Measurements from ENCODE around the gene PAPPA2.

Gene PAPPA2

DNA sequence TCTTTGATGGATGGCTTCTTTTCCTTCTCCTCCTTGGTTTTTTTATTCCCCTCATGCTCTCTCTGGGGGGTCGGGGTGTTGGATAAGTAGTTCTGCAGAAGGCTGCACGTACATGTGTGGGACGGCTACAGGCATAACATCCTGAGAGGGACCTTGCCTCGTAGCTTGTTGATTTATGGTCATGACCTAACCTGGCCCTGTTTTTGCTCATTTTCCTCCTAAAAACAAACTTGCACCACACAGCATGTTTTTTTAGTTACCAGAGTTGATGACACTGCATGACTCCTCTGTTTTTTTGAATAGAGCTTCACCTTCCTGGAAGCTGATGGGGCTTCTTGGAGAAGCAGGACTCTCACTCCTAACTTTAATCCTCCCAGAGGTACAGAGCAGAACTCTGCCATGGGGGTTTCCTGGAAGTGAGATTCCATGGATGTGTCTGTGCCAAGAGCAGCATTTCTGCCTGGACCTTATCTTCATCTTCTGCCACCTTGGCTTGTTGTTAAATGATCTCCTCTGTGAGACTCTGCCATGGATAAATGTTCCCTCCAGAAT is 114.7 kb downstream of the PAPPA2 start:
- no peak for DNase-seq (ENCODE audit: extremely low read depth, insufficient read length)
- no peaks in the 10 kb centered on the region for H3K27me3 ChIP-seq (replicated peaks; ENCODE audit: control insufficient read depth, insufficient read depth, low read length)

DNA sequence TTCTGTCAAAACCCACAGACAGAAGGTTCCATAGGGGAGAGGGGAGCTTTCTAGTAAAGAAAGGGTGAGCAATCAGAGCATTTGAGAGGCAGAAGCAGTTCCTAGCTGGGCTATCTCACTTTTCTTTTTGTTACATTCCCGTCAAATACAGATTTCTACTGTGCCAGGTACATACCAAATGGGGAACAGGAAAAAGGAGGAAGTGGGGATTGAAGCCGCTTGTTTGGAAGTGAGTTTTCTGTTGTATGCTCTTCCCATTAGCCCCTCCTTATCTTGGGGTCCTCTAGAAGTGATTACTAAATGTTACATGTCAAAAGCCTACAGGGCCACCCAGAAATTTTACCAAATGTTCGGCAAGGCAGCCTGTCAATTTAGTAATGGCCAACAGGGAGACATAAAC is 116.1 kb downstream of the PAPPA2 start:
- H3K4me3 ChIP-seq (replicated peaks; ENCODE audit: low read depth, low read length) = no peak overlapping the region
- DNase-seq (ENCODE audit: extremely low read depth, insufficient read length) = no peak
- TF ChIP-seq, protein P1, sequence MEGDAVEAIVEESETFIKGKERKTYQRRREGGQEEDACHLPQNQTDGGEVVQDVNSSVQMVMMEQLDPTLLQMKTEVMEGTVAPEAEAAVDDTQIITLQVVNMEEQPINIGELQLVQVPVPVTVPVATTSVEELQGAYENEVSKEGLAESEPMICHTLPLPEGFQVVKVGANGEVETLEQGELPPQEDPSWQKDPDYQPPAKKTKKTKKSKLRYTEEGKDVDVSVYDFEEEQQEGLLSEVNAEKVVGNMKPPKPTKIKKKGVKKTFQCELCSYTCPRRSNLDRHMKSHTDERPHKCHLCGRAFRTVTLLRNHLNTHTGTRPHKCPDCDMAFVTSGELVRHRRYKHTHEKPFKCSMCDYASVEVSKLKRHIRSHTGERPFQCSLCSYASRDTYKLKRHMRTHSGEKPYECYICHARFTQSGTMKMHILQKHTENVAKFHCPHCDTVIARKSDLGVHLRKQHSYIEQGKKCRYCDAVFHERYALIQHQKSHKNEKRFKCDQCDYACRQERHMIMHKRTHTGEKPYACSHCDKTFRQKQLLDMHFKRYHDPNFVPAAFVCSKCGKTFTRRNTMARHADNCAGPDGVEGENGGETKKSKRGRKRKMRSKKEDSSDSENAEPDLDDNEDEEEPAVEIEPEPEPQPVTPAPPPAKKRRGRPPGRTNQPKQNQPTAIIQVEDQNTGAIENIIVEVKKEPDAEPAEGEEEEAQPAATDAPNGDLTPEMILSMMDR (IDR thresholded peaks at IDR 0.05; ENCODE audit: insufficient read depth, low read length, poor library complexity, severe bottlenecking) = no peak
- no peaks in the 10 kb centered on the region for H3K27me3 ChIP-seq (replicated peaks; ENCODE audit: control insufficient read depth, insufficient read depth, low read length)
- no peaks in the 10 kb centered on the region for H3K36me3 ChIP-seq (ENCODE audit: control insufficient read depth, insufficient read depth, low read length)

More for the DNA sequence above, 114.7 kb downstream of the PAPPA2 start:
- Histone ChIP-seq H3K4me3 (replicated peaks; ENCODE audit: low read depth, low read length) (no peak overlapping the region), H3K36me3 (ENCODE audit: control insufficient read depth, insufficient read depth, low read length) (no peaks in the 10 kb centered on the region)
- TF ChIP-seq, protein P1 (IDR thresholded peaks at IDR 0.05; ENCODE audit: insufficient read depth, low read length, poor library complexity, severe bottlenecking) = no peak

DNA sequence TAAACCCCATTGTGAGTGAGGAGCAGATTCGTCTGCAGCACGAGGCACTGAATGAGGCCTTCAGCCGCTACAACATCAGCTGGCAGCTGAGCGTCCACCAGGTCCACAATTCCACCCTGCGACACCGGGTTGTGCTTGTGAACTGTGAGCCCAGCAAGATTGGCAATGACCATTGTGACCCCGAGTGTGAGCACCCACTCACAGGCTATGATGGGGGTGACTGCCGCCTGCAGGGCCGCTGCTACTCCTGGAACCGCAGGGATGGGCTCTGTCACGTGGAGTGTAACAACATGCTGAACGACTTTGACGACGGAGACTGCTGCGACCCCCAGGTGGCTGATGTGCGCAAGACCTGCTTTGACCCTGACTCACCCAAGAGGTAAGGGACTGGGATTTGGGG is 132.2 kb downstream of the PAPPA2 start:
- no peak overlapping the region for H3K4me3 ChIP-seq (replicated peaks; ENCODE audit: low read depth, low read length)
- no peaks in the 10 kb centered on the region; the same call in 1 of the 2 replicates for H3K27me3 ChIP-seq (replicated peaks; ENCODE audit: control insufficient read depth, insufficient read depth, low read length)
- DNase-seq (ENCODE audit: extremely low read depth, insufficient read length) = no peak
- TF ChIP-seq, protein P1 (IDR thresholded peaks at IDR 0.05; ENCODE audit: insufficient read depth, low read length, poor library complexity, severe bottlenecking) = no peak
- H3K36me3 ChIP-seq (ENCODE audit: control insufficient read depth, insufficient read depth, low read length) = no peaks in the 10 kb centered on the region

DNA sequence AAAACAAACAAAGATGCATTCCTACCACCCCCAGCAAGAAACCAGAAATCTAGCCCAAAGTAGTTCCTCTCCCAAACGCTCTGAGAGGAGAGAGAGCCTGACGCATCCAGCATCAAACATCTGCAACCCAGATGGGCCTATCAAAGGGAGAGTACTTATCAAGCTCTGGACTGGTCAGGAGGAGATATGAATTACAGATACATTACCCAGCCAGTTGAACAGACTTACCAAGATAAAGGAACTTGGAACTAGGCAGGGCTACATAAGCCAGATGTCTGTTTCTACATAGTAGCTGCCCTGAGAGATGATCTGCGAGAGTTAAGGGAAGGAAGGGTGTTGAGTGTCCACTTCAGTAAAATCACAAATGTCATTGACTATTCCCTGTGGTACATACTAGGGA is 138.4 kb downstream of the PAPPA2 start:
- Histone ChIP-seq H3K4me3 (replicated peaks; ENCODE audit: low read depth, low read length) (no peak overlapping the region), H3K27me3 (replicated peaks; ENCODE audit: control insufficient read depth, insufficient read depth, low read length) (no peaks in the 10 kb centered on the region), H3K36me3 (ENCODE audit: control insufficient read depth, insufficient read depth, low read length) (no peaks in the 10 kb centered on the region)
- DNase-seq (ENCODE audit: extremely low read depth, insufficient read length) = no peak
- TF ChIP-seq, protein P1 (IDR thresholded peaks at IDR 0.05; ENCODE audit: insufficient read depth, low read length, poor library complexity, severe bottlenecking) = no peak

DNA sequence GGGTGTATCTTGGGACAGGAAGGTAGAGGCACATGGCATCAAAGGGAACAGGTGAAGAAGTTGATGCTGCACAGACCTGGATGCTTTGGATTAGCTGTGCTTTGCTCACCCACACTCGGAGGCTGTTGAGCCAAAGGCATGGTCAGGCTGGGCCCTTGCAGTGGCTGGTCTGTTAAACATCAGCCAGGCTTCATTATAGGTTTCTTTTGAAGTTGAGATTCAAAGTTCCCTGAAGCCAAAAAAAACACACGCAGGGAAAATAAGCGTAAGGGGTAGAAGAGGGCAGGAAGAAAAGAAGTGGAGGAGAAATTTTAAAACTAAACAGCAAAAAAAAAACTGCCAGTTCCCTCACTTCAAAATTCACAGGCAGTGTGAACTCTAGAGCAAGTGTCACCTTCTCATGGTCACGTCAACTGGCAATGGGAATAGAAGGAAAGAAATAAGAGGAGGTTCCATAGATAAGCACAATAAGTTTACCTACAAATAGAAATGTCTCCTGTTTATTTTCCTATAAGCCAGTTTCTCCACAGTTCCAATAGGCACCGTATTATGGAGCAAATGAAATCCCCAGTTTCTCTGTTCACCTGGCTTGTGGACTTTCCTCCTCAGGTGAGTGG is 139.5 kb downstream of the PAPPA2 start:
- Histone ChIP-seq H3K27me3 (replicated peaks; ENCODE audit: control insufficient read depth, insufficient read depth, low read length) (no peaks in the 10 kb centered on the region), H3K4me3 (replicated peaks; ENCODE audit: low read depth, low read length) (no peak overlapping the region), H3K36me3 (ENCODE audit: control insufficient read depth, insufficient read depth, low read length) (no peaks in the 10 kb centered on the region)
- TF ChIP-seq, protein P1 (IDR thresholded peaks at IDR 0.05; ENCODE audit: insufficient read depth, low read length, poor library complexity, severe bottlenecking) = no peak
- DNase-seq (ENCODE audit: extremely low read depth, insufficient read length) = no peak

Data from GM06990 (cell line).